ENCODE results near the gene VPS16.

GRCh38 chr20:2806351-2806701 lies 34.2 kb upstream of the VPS16 start:
- no peak for TF ChIP-seq GTF2F1 (IDR thresholded peaks at IDR 0.05; ENCODE audit: borderline replicate concordance, low read depth, low read length)
- TF ChIP-seq NANOG (IDR thresholded peaks at IDR 0.05; ENCODE audit: insufficient read depth, low read depth, low read length, poor library complexity, severe bottlenecking) = no peak
- TF ChIP-seq RFX5 (IDR thresholded peaks at IDR 0.05; ENCODE audit: borderline replicate concordance, low read depth, low read length) = no peak
- no peak for TF ChIP-seq BACH1 (IDR thresholded peaks at IDR 0.05; ENCODE audit: low read length)
- no peak for TF ChIP-seq POLR2A (IDR thresholded peaks at IDR 0.05; ENCODE audit: control extremely low read depth in 1 of 2, low read depth in 2 of 2, low read length in 2 of 2)
- TF ChIP-seq USF2 (IDR thresholded peaks at IDR 0.05; ENCODE audit: low read length) = no peak
- TF ChIP-seq KDM1A (IDR thresholded peaks at IDR 0.05; ENCODE audit: borderline replicate concordance, low read length) = no peak
- no peak for TF ChIP-seq TCF12 (IDR thresholded peaks at IDR 0.05; ENCODE audit: low read depth, low read length)
- no peak for TF ChIP-seq MAFK (IDR thresholded peaks at IDR 0.05; ENCODE audit: low read depth, low read length)
- no peak for TF ChIP-seq CTCF (IDR thresholded peaks at IDR 0.05; ENCODE audit: control extremely low read depth in 1 of 3, insufficient read depth in 1 of 3, low read depth in 1 of 3, low read length in 3 of 3)
- no peak for TF ChIP-seq CHD2 (IDR thresholded peaks at IDR 0.05; ENCODE audit: low read length)
- TF ChIP-seq E2F6 (IDR thresholded peaks at IDR 0.05) = no peak
- no peak for TF ChIP-seq EZH2 (IDR thresholded peaks at IDR 0.05; ENCODE audit: low read depth, low read length, severe bottlenecking)
- TF ChIP-seq KDM4A (IDR thresholded peaks at IDR 0.05; ENCODE audit: low read depth, low read length, severe bottlenecking) = no peak
